Fibroblast of skin of back (primary cell): ENCODE results near the gene NUB1. TPM values are rescaled to one million over a fixed set of nuclear protein-coding genes. Genes with fewer than 3 reads are reported as not detected.
A peak's percentile ranks its signal among the peaks of the same experiment; 100 is the strongest.
"Not testable (repeated sequence)": the region's sequence is repeated elsewhere in the genome, so short reads cannot be mapped to it uniquely, and the experiment has no call there.

Experiments used
- DNase-seq: peaks from one replicate; pipeline ENCODE4 v3.0.0-alpha.2; 2013
- polyA plus RNA-seq, 2 experiments: library from polyadenylated mRNA; unstranded; fragments of 120-200 nt; gene quantifications; one replicate each; pipeline ENCODE4 v1.2.1, GENCODE V29; 2013; ENCODE audit not compliant: insufficient read length in 2 of 2

Gene NUB1
- polyA plus RNA-seq (2013, experiment 1 of 2; ENCODE audit: insufficient read length), result 57.6 TPM
- polyA plus RNA-seq (2013, experiment 2 of 2; ENCODE audit: insufficient read length), result 52.3 TPM

GRCh38 chr7:151341357-151342101, at the start of gene NUB1:
NUB1 (plus strand) TSS chr7:151341812; CDS start chr7:151345350, 3,538 bp downstream.
- peak; percentile 81 for DNase-seq

GRCh38 chr7:151292850-151293249, 48.8 kb upstream of the NUB1 start:
- no peak for DNase-seq

- no peak for DNase-seq
These were observed 45.2 kb upstream of the NUB1 start for GRCh38 chr7:151296202-151296992.

GRCh38 chr7:151298765-151299164, 42.8 kb upstream of the NUB1 start:
- no peak for DNase-seq

- DNase-seq, result no peak
These were observed 42.1 kb upstream of the NUB1 start for GRCh38 chr7:151299530-151299929.

GRCh38 chr7:151299940-151300645, 41.5 kb upstream of the NUB1 start:
- DNase-seq, result no peak

GRCh38 chr7:151301471-151302462, 39.8 kb upstream of the NUB1 start:
- no peak for DNase-seq

- not testable (repeated sequence) for DNase-seq
These were observed 37.4 kb upstream of the NUB1 start for GRCh38 chr7:151304251-151304650.

GRCh38 chr7:151304856-151305255, 36.8 kb upstream of the NUB1 start:
- DNase-seq, result no peak

- no peak for DNase-seq
These were observed 35.2 kb upstream of the NUB1 start for GRCh38 chr7:151306374-151306773.

GRCh38 chr7:151306860-151307259, 34.8 kb upstream of the NUB1 start:
- no peak for DNase-seq

GRCh38 chr7:151307536-151307935, 34.1 kb upstream of the NUB1 start:
- no peak for DNase-seq

- no peak for DNase-seq
These were observed 33.4 kb upstream of the NUB1 start for GRCh38 chr7:151308256-151308655.

- no peak for DNase-seq
These were observed 32.8 kb upstream of the NUB1 start for GRCh38 chr7:151308791-151309190.

- DNase-seq, result peak; percentile 57
These were observed 32.3 kb upstream of the NUB1 start for GRCh38 chr7:151309311-151309710.

- no peak for DNase-seq
These were observed 31.0 kb upstream of the NUB1 start for GRCh38 chr7:151310578-151310977.

- DNase-seq, result no peak
These were observed 30.2 kb upstream of the NUB1 start for GRCh38 chr7:151311294-151311864.

- no peak for DNase-seq
These were observed 29.3 kb upstream of the NUB1 start for GRCh38 chr7:151312356-151312755.

GRCh38 chr7:151312831-151313809, 28.5 kb upstream of the NUB1 start:
- DNase-seq, result no peak

- no peak for DNase-seq
These were observed 27.8 kb upstream of the NUB1 start for GRCh38 chr7:151313857-151314256.
